ENCODE measurements around the gene MCL1.
"Not testable (repeated sequence)": the region's sequence is repeated elsewhere in the genome, so short reads cannot be mapped to it uniquely, and the experiment has no call there.

The MCL1 gene

DNA sequence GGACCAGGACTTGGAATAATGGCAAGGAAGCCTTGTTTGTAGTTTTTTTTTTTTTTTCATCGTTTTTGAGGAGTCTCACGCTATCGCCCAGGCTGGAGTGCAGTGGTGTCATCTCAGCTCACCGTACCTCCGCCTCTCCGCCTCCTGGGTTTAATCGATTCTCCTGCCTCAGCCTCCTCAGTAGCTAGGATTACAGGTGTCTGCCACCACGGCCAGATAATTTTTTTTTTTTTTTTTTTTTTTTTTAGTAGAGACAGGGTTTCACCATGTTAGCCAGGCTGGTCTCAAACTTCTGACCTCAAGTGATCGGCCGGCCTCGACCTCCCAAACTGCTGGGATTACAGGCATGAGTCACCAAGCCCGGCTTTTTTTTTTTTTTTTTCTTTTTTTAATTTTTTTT, 23.0 kb upstream of the MCL1 start:
- DNase-seq (ENCODE audit: low read depth): not testable (repeated sequence)

DNA sequence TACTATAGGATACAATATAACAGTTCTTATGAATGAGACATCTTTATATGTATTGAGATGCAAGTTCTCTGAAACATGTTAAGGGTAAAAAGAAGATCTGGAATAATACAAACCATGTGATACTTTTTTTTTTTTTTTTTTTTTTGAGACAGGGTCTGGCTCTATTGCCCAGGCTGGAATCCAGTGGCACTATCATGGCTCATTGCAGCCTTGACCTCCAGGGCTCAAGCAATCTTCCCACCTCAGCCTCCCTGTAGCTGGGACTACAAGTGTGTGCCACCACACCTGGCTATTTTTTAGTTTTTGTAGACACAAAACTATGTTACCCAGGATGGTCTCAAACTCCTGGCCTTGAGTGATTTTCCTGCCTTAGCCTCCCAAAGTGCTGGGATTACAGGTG, 22.1 kb upstream of the MCL1 start:
- no peak for DNase-seq (ENCODE audit: low read depth)

DNA sequence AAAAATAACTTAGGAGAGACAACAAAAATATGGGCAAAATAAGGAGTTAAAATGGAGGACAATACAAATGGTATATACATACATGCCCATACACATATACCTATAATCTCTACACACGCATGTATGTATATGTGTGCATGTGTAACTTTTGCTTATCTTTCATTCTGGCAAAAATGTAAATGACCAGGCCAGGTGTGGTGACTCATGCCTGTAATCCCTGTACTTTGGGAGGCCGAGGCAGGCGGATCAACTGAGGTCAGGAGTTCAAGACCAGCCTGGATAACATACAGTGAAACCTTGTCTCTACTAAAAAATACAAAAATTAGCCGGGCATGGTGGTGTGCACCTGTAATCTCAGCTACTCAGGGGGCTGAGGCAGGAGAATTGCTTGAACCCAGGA, 18.9 kb upstream of the MCL1 start:
- not testable (repeated sequence) for DNase-seq (ENCODE audit: low read depth)

DNA sequence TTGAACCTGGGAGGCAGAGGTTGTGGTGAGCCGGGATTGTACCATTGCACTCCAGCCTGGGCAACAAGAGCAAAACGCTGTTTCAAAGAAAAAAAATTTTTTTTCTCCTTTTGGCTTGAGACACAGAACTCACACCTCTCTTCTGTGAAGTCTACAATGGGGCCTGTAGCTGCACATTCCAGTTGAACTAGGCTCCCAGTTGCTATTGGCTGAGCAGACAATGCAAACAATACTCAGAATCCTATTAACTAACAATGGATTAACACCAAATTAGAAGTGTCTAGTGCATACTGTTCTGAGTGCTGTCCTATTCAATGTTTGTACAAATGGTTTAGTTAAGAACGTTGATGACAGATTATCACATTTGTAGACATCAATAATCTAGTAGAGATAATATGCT, 17.6 kb upstream of the MCL1 start:
- no peak for DNase-seq (ENCODE audit: low read depth)

DNA sequence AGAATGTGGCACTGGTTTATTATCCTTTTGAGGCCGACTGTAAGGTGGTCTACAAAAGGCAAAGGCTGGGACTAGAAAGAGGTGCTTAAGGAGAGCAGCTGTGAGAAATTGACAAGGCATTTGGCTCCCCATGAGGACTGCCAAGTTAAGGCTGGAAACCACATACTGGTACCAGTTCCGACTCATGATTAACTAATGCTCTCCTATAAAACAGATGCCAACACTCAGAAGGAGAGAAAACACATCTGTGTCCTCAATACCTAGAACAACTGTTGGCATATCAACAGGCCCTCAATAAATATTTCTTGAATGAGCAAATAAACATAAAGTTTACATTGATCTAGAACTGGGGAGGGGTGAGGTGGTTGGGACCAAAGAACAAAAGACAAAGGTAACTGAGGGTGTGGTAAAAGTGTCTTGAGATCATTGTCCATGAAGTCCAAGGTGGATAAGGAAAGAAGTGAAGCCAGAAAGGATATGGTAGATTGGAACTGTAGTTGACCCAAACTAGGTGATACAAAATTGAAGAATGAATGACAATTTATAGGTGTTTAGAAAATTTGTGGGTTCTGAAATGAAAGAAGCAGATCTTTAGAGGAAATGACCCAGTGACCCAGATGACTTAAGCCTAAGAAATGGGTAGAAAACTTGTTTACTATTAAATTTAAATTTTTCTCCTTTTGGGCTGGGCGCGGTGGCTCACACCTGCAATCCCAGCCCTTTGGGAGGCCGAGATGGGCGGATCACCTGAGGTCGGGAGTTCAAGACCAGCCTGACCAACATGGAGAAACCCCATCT, 16.9 kb upstream of the MCL1 start:
- no peak for DNase-seq (ENCODE audit: low read depth)

DNA sequence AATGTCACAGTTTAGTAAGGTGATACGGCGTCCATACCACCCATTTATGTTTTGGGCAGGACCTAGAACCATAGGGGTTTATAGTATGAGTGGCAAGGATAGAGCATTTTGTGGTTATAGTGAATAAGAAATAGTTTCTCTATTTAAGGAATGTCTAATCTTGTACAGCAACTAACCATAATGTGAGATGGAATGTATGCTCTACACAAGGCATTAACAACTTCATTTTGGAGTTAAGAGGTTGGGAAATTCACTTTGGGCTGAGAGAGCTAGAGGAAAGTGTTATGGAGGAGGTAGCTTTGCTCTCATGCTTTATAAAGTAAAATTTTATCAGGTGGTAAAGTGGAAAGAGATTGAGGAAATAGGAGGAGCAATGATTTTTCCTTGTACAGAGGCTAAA, 3.0 kb upstream of the MCL1 start:
- no peak for DNase-seq (ENCODE audit: low read depth)

DNA sequence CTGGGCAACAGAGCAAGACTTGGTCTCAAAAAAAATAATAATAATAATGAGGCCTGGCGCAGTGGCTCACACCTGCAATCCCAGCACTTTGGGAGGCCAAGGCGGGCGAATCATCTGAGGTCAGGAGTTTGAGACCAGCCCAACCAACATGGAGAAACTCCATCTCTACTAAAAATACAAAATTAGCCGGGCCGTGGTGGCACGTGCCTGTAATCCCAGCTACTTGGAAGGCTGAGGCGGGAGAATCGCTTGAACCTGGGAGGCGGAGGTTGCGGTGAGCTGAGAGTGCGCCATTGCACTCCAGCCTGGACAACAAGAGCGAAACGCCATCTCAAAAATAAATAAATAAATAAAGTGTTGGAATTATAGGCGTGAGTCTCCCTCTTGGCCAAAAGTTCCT, 2.6 kb upstream of the MCL1 start:
- not testable (repeated sequence) for DNase-seq (ENCODE audit: low read depth)

DNA sequence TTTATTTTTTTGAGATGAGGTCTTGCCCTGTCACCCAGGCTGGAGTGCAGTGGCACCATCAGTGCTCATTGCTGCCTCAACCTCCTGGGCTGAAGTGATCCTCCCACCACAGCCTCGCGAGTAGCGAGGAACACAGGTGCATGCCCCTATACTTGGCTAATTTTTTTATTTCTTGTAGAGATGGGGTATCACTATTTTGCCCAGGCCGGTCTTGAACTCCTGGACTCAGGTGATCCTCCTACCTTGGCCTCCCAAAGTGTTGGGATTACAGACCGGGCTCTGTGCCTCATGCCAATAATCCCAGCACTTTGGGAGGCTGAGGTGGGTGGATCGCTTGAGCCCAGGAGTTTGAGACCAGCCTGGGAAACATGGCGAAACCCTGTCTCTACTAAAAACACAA, 2.0 kb upstream of the MCL1 start:
- not testable (repeated sequence) for DNase-seq (ENCODE audit: low read depth)

DNA sequence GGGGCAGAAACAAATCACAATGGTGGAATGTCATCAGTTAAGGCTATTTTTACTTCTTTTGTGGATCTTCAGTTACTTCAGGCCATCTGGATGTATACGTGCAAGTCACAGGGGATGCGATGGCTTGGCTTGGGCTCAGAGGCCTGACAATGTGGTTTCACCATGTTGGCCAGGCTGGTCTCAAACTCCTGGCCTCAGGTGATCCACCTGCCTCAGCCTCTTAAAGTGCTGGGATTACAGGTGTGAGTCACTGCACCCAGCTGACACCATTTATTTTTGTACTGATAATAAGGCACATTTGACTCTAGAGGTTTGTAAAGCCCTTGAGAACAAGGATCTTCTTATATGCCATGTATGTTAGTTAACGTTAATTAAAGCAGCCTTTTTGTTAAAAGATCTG, 1.6 kb upstream of the MCL1 start:
- not testable (repeated sequence) for DNase-seq (ENCODE audit: low read depth)

DNA sequence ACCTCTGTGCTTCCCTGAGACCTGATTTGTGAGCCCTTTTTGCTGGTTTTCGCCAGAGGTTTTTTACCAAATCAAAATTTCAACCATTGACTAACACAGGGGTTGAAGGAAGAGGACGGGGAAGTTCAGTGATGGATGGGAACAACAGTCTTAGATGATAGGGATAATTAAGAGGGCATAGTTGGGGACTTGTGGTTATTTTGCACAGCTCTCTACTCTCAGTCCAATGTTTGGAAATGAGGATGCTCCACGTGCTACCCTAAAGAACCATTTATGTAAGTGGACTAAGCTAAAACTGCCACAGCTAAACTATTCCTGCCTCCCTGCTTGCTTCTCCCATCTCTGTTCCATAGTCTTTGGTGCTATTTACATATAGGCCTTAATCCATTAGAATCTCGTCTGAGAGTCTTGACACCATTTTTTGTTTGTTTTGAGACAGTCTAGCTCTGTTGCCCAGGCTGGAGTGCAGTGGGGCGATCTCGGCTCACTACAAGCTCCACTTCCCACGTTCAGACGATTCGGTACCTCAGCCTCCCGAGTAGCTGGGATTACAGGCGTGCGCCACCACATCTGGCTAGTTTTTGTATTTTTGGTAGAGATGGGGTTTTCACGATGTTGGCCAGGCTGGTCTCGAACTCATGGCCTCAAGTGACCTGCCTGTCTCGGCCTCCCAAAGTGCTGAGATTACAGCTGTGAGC, 684 bp upstream of the MCL1 start:
- no peak for DNase-seq (ENCODE audit: low read depth)

DNA sequence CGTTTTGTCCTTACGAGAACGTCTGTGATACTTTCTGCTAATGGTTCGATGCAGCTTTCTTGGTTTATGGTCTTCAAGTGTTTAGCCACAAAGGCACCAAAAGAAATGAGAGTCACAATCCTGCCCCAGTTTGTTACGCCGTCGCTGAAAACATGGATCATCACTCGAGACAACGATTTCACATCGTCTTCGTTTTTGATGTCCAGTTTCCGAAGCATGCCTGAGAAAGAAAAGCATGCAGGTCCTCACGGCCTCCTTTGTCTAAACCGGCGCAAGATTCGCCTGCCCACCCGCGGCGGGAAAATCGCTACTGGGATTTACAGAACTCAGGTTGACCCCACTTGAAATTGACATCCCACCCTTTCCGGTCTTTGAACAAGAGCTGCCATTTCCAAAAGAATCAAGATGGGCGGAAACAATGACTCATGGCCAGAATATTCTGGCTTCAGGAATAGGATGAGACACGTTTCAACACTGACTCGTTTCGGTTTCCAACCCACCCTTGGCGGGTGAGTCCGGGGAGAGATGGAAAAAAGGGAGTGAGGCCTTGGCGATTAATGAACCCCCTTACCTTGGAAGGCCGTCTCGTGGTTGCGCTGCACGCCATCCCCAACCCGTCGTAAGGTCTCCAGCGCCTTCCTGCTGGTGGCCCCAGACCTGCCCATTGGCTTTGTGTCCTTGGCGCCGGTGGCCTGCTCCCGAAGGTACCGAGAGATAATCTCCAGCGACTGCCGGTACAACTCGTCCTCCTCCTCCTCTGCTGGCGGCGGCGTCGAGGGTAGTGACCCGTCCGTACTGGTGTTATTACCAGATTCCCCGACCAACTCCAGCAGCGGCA, 919 bp downstream of the MCL1 start:
- peak; percentile 86 for DNase-seq (ENCODE audit: low read depth)

DNA sequence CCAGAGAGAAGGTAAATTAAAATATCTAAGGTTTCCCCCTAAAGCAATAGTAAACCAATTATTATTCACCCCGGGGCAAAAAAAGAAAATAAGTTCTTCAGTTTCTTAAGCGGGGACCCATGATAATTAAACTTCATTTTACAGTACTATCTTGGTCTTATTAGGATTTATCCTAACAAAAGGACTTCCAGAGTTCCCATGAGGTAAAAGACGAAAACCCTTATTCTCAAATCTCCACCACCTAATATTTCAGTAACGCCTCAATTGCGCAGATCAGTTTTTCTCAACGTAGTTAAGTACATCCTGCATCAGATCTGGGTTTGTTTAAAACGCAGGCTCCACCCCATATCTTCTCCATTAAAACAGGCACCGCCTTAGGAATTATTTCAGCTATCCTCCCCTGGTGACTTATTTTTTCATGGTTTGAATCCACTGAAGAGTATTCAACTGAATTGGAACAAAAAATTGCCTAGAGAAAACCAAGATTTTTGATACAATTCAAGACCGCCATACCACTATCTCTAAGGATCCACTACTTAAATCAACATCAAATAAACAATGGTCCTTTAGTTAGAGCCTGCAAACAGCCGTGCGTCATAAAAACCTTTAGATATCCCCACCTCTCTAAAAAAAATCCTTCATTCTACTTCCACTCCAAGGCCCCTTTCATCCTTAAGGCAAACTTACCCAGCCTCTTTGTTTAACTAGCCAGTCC, 1.7 kb downstream of the MCL1 start:
- DNase-seq (ENCODE audit: low read depth): no peak

DNA sequence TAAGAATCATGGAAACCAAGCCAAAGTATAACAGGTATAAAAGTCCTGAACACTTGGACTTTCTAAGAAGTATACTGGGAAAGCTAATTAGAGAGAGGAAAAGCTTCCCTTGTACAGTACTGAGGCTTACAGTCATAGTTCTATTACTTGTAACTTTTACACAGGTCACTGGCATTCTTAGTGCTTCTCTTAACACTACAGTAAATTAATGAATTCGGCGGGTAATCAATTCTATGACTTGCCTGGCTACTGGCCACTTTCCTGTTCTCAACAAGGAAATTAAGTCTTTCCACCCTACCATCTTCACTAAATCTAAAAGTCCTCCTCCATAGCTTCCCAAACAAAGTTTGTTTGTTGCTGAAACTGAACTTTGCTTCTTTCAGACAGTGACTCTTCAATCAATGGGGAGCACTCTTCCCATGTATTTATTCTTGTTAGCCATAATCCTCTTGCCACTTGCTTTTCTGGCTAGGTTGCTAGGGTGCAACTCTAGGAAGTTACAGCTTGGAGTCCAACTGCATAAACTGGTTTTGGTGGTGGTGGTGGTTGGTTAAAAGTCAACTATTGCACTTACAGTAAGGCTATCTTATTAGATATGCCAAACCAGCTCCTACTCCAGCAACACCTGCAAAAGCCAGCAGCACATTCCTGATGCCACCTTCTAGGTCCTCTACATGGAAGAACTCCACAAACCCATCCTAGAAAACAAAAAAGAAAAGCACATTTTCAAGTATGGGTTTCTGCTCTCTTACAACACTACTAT, 2.4 kb downstream of the MCL1 start:
- DNase-seq (ENCODE audit: low read depth): no peak

DNA sequence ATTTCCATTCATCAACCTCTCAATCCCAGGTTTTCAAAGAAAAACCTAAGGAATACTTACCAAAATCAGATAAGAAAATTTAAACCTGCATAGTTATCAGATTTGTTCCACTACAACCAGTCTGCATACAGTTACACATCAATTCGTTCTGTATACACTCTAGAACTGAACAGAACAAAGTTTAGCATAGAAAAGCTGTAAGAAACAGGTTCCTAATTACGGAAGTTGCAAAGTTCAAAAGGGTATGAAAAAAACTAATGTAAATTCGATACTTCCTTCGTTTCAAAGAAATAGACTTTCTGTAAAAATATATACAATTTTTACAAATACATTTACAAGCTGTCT, 3.1 kb downstream of the MCL1 start:
- no peak for DNase-seq (ENCODE audit: low read depth)

DNA sequence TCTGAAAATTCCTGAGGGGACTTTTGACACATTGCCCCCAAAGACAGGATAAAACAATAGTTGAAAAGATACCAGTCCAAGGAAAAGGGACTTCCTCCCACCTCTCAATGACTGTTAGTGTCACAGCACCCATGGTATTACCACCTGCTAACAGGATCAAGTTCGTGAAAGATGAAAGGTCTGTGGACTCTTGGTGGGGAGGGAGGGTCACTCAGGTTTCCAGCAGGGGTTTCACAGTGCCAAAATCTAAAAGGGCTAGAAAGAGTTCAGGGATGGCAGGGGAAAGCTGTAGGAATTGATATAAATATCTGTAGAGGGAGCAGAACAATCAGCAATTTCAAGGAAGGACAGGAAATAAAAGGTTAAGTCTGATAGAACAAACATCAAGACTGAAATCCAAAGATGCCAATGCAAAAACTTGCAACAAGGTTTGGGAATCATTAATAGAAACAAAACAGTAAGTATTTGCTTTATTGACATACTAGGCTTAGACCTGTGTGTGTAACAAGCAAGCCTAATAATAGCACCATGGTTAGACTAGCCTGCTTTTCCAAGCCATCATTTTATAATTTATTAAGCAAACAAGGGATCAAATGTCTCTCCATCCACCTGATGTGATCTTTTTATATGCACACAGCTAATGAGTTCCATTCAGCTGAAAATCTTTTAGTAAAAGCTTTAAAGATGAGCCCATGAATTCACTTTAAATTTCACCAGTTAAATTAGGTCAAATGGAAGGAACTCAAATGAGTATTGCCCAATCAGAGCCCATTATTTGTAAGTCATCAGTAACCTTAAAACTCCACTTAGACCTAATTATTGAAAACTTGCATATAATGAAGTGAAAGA, 3.7 kb downstream of the MCL1 start:
- DNase-seq (ENCODE audit: low read depth): no peak

DNA sequence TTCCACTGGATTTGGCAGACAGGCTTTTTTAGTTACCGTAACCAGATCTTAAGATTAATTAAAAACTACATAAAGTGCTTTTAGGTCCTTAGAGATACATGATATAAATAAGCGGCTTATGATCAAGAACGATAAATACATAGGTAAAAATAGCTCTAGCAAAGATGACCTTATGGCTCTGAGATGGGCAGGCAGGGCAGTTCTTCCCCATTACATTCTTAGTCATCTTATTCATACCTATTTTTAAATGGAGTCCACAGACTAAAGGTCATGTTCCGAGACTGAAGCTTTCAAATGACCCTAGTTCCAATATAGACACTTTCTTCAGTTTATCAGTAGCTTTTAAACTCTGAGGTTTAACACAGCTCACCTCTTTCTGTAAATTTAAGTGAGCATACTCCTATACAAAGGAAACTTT, 4.3 kb downstream of the MCL1 start:
- DNase-seq (ENCODE audit: low read depth): no peak

DNA sequence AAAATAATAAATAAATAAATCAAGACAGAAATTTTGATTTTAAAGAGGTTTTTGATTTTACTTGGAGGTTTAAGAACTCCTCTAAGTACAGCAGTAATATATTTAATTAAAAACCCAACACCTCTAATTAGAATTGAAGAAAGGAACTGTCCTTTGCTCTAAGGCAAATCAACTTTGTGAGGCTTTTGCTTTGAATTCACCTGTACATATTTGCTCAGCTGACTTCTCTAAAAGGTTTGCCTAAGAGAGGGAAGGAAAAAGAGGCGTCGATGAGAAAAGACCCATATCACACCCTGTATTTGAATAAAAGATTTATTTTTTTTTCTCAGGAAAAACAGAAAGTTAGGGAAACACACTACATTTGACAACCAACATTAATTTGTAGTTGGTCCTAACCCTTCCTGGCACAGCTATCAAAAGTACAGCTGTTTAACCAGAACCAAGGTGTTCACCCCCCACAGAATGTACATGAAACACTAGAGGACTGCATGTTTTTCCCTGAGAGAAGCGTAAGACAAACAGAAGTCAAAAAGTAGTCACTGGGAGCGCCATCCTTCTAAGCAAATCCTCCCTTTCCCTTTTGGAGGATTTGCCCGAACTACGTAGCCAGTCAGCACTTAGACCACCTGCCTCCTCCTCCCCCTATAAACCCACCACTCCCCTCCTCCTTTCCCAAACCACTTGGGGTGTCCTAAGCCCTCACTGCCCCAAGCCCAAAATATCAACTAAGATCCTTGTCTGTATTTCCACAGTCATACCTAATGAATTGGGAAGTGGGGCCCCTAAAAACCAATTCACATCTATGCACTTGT, 4.9 kb downstream of the MCL1 start:
- no peak for DNase-seq (ENCODE audit: low read depth)

DNA sequence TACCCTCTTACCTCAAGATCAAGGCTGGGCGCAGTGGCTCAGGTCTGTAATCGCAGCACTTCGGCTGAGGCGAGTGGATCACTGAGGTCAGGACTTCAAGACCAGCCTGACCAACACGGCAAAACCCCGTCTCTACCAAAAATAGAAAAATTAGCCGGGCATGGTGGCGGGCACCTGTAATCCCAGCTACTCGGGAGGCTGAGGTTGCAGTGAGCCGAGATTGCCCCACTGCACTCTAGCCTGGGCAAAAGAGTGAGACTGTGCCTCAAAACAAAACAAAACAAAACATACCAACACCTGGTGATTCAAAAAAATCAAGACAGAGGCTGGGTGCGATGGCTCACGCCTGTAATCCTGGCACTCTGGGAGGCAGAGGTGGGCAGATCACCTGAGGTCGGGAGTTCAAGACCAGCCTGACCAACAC, 5.8 kb downstream of the MCL1 start:
- DNase-seq (ENCODE audit: low read depth): not testable (repeated sequence)

DNA sequence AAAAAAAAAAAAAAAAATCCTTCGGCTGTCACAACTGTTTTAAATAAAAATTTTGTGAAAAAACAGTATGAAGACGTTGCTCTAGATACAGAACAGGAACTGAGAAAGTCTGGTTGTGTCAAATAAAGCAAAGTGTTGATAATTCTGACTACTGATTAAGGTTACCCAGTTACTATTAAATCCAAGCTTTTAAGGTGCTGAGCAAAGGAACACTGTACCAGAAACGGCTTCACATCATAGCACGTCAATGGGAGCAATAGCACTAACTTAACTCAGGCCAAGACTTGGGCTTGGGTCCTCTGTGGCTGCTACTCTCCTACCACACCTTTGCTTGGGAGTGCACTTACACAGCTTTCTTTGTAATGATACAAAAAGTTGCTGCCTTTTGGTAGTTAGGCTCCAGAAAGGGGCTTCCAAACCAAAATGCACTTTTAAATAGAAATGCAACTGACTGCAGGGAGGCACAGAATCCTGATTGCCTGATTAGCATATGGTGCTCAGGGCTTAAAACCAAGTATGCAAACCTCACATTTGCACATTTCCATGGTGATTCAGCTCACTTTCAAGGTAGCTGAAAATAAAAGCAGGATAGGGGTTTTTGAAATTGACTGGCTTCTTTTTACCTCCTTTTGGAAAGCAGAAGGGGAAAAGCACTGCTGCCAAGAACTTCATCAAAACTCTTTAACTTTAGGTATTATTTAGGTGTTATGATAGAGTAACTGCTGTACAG, 6.3 kb downstream of the MCL1 start:
- no peak for DNase-seq (ENCODE audit: low read depth)

Measured in stromal cell of bone marrow (primary cell).